HepG2 (cell line): ENCODE data around the gene CSTF3. TPM values are rescaled to one million over a fixed set of nuclear protein-coding genes. Genes with fewer than 3 reads are reported as not detected.

Source experiments
- CHCHD3 ChIP-seq: sonication (generic); formaldehyde crosslinking; IDR thresholded peaks from 2 replicates; pipeline ENCODE4 v1.8.0; 2022; ENCODE audit warnings: mild to moderate bottlenecking, missing genetic modification reagents, moderate library complexity
- PHB2 ChIP-seq: fragments of 450-650 bp; IDR thresholded peaks from 2 replicates; pipeline ENCODE4 v1.6.1; 2018; ENCODE audit not compliant: partially characterized antibody
- RELA ChIP-seq: sonication (generic); formaldehyde crosslinking; IDR thresholded peaks from 2 replicates; pipeline ENCODE4 v1.4.0; 2020; ENCODE audit warnings: missing genetic modification reagents
- RFXANK ChIP-seq: IDR thresholded peaks from 2 replicates; pipeline ENCODE4 v1.6.1; 2016
- SNAI1 ChIP-seq: sonication (generic); formaldehyde crosslinking; IDR thresholded peaks from 2 replicates; pipeline ENCODE4 v1.5.0; 2020; ENCODE audit warnings: mild to moderate bottlenecking, missing genetic modification reagents, borderline replicate concordance
- SSRP1 ChIP-seq: IDR thresholded peaks from 2 replicates; pipeline ENCODE4 v1.6.1; 2016; ENCODE audit warnings: control low read depth
- XBP1 ChIP-seq: sonication (generic); formaldehyde crosslinking; IDR thresholded peaks from 2 replicates; pipeline ENCODE4 v1.5.0; 2020; ENCODE audit warnings: missing genetic modification reagents
- XRCC5 ChIP-seq: fragments of 200-400 bp; formaldehyde crosslinking; optimal IDR thresholded peaks from 2 replicates; pipeline ENCODE3; 2017; ENCODE audit warnings: mild to moderate bottlenecking, low read length
- ZNF121 ChIP-seq: sonication (generic); formaldehyde crosslinking; IDR thresholded peaks from 2 replicates; pipeline ENCODE4 v1.5.0; 2020; ENCODE audit warnings: mild to moderate bottlenecking, missing genetic modification reagents
- ZNF275 ChIP-seq: sonication (generic); formaldehyde crosslinking; IDR thresholded peaks from 2 replicates; pipeline ENCODE4 v1.8.0; 2022; ENCODE audit warnings: missing genetic modification reagents, mild to moderate bottlenecking, inconsistent platforms, borderline replicate concordance
- ZNF446 ChIP-seq: sonication (generic); formaldehyde crosslinking; IDR thresholded peaks from 2 replicates; pipeline ENCODE4 v1.5.0; 2020; ENCODE audit warnings: mild to moderate bottlenecking, missing genetic modification reagents
- ZNF607 ChIP-seq: sonication (generic); formaldehyde crosslinking; IDR thresholded peaks from 2 replicates; pipeline ENCODE4 v1.5.1; 2020; ENCODE audit warnings: missing genetic modification reagents, mild to moderate bottlenecking, borderline replicate concordance
- ZNF703 ChIP-seq: sonication (generic); formaldehyde crosslinking; IDR thresholded peaks from 2 replicates; pipeline ENCODE4 v1.5.1; 2020; ENCODE audit warnings: missing genetic modification reagents, mild to moderate bottlenecking, moderate library complexity, borderline replicate concordance
- ZNF784 ChIP-seq: sonication (generic); formaldehyde crosslinking; IDR thresholded peaks from 2 replicates; pipeline ENCODE4 v1.5.1; 2020; ENCODE audit warnings: missing genetic modification reagents, mild to moderate bottlenecking, borderline replicate concordance
- ZNF788 ChIP-seq: sonication (generic); formaldehyde crosslinking; IDR thresholded peaks from 2 replicates; pipeline ENCODE4 v1.5.0; 2020; ENCODE audit warnings: mild to moderate bottlenecking, missing genetic modification reagents, borderline replicate concordance
- ZSCAN29 ChIP-seq: sonication (generic); formaldehyde crosslinking; conservative IDR thresholded peaks from 2 replicates; pipeline ENCODE4 v1.4.0; 2020; ENCODE audit warnings: mild to moderate bottlenecking, missing genetic modification reagents
- polyA plus RNA-seq, 8 experiments: library from polyadenylated mRNA; depleted of rRNA in 3 of 8; stranded (reverse) in 7 of 8; unstranded in 1 of 8; fragments of >200 nt; fragmentation: Illumina TruSeq in 4 of 8; extraction: Trizol in 4 of 8; gene quantifications; 2 replicates each; pipeline versions ENCODE4 v1.2.1 to v1.2.3, GENCODE V29; 2011 to 2016; ENCODE audit warnings: low read depth in 4 of 8, missing spikeins in 1 of 8, mixed read lengths in 1 of 8; ENCODE audit not compliant: insufficient read depth in 1 of 8
- total RNA-seq, 5 experiments: library from RNA; depleted of rRNA; stranded (reverse); fragments of >200 nt; fragmentation: Illumina TruSeq; extraction: Trizol; gene quantifications; 2 replicates each; pipeline ENCODE4 v1.2.3, GENCODE V29; 2016; ENCODE audit warnings: low read depth in 1 of 5
- TF ChIP-seq, protein P1 (sequence below): sonication (generic); formaldehyde crosslinking; IDR thresholded peaks from 2 replicates; pipeline ENCODE4 v1.4.0; 2020; ENCODE audit warnings: missing genetic modification reagents
- TF ChIP-seq, protein P2 (sequence below): sonication (generic); formaldehyde crosslinking; IDR thresholded peaks from 2 replicates; pipeline ENCODE4 v1.5.1; 2020; ENCODE audit warnings: mild to moderate bottlenecking, missing genetic modification reagents, borderline replicate concordance
- TF ChIP-seq, protein P3 (sequence below): fragments of 450-650 bp; IDR thresholded peaks from 2 replicates; pipeline ENCODE4 v1.6.1; 2016

Gene CSTF3
- total and polyA plus RNA-seq, 2 of the 13 experiments (the other 11 are each of a cell fraction or from before 2014, with no cell fraction given), result 21.5 to 43.6 TPM

GRCh38 chr11:33039274-33040032 lies 121.8 kb downstream of the CSTF3 start, which contains the start of gene TCP11L1 (continued):
- TF ChIP-seq SSRP1 (CRISPR knock-in tag) (no peak), XRCC5 (peak; percentile 51), ZNF121 (CRISPR knock-in tag) (peak; percentile 70; the same call in 1 of the 2 replicates), CHCHD3 (CRISPR knock-in tag) (no peak), ZNF788 (CRISPR knock-in tag) (peak; percentile 4; the same call in 1 of the 2 replicates), XBP1 (CRISPR knock-in tag) (no peak), RELA (CRISPR knock-in tag) (no peak), PHB2 (no peak), SNAI1 (CRISPR knock-in tag) (peak; percentile 80; the same call in 1 of the 2 replicates), RFXANK (no peak), ZNF703 (CRISPR knock-in tag) (no peak), ZNF275 (peak; percentile 64; the same call in 1 of the 2 replicates), ZNF446 (peak; percentile 83; the same call in 1 of the 2 replicates), ZNF607 (CRISPR knock-in tag) (peak; percentile 56; the same call in 1 of the 2 replicates), ZSCAN29 (0 out of 2 replicates have a peak, but pooled peaks have one; percentile 48), ZNF784 (CRISPR knock-in tag) (no peak)
- TF ChIP-seq, protein P1, sequence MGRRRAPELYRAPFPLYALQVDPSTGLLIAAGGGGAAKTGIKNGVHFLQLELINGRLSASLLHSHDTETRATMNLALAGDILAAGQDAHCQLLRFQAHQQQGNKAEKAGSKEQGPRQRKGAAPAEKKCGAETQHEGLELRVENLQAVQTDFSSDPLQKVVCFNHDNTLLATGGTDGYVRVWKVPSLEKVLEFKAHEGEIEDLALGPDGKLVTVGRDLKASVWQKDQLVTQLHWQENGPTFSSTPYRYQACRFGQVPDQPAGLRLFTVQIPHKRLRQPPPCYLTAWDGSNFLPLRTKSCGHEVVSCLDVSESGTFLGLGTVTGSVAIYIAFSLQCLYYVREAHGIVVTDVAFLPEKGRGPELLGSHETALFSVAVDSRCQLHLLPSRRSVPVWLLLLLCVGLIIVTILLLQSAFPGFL (CRISPR knock-in tag), result no peak
- TF ChIP-seq, protein P2, sequence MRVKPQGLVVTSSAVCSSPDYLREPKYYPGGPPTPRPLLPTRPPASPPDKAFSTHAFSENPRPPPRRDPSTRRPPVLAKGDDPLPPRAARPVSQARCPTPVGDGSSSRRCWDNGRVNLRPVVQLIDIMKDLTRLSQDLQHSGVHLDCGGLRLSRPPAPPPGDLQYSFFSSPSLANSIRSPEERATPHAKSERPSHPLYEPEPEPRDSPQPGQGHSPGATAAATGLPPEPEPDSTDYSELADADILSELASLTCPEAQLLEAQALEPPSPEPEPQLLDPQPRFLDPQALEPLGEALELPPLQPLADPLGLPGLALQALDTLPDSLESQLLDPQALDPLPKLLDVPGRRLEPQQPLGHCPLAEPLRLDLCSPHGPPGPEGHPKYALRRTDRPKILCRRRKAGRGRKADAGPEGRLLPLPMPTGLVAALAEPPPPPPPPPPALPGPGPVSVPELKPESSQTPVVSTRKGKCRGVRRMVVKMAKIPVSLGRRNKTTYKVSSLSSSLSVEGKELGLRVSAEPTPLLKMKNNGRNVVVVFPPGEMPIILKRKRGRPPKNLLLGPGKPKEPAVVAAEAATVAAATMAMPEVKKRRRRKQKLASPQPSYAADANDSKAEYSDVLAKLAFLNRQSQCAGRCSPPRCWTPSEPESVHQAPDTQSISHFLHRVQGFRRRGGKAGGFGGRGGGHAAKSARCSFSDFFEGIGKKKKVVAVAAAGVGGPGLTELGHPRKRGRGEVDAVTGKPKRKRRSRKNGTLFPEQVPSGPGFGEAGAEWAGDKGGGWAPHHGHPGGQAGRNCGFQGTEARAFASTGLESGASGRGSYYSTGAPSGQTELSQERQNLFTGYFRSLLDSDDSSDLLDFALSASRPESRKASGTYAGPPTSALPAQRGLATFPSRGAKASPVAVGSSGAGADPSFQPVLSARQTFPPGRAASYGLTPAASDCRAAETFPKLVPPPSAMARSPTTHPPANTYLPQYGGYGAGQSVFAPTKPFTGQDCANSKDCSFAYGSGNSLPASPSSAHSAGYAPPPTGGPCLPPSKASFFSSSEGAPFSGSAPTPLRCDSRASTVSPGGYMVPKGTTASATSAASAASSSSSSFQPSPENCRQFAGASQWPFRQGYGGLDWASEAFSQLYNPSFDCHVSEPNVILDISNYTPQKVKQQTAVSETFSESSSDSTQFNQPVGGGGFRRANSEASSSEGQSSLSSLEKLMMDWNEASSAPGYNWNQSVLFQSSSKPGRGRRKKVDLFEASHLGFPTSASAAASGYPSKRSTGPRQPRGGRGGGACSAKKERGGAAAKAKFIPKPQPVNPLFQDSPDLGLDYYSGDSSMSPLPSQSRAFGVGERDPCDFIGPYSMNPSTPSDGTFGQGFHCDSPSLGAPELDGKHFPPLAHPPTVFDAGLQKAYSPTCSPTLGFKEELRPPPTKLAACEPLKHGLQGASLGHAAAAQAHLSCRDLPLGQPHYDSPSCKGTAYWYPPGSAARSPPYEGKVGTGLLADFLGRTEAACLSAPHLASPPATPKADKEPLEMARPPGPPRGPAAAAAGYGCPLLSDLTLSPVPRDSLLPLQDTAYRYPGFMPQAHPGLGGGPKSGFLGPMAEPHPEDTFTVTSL, result no peak
- TF ChIP-seq, protein P3, sequence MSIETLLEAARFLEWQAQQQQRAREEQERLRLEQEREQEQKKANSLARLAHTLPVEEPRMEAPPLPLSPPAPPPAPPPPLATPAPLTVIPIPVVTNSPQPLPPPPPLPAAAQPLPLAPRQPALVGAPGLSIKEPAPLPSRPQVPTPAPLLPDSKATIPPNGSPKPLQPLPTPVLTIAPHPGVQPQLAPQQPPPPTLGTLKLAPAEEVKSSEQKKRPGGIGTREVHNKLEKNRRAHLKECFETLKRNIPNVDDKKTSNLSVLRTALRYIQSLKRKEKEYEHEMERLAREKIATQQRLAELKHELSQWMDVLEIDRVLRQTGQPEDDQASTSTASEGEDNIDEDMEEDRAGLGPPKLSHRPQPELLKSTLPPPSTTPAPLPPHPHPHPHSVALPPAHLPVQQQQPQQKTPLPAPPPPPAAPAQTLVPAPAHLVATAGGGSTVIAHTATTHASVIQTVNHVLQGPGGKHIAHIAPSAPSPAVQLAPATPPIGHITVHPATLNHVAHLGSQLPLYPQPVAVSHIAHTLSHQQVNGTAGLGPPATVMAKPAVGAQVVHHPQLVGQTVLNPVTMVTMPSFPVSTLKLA, result peak; percentile 34; the same call in 1 of the 2 replicates
